LHCN-M2 (cell line): ENCODE data around the gene AVPR2. TPM values are rescaled to one million over a fixed set of nuclear protein-coding genes. Genes with fewer than 3 reads are reported as not detected.

Experiments
- DNase-seq: peaks from one replicate; pipeline ENCODE4 v3.0.0-alpha.2; 2012; ENCODE audit warnings: low read depth
- total RNA-seq: library from RNA; depleted of rRNA; stranded (reverse); fragments of >200 nt; gene quantifications from 2 replicates; pipeline ENCODE4 v1.2.3, GENCODE V29; 2014

Gene AVPR2
- total RNA-seq, 1 experiment from 2014 or later, result not detected

GRCh38 chrX:153932220-153932915 lies 27.9 kb downstream of the AVPR2 start:
- DNase-seq, result no peak

GRCh38 chrX:153933748-153934147 lies 29.3 kb downstream of the AVPR2 start:
- DNase-seq, result peak; percentile 22

- DNase-seq, result no peak
These were observed 29.8 kb downstream of the AVPR2 start for GRCh38 chrX:153934148-153934761.

GRCh38 chrX:153934762-153935325 lies 30.4 kb downstream of the AVPR2 start, which contains the start of gene NAA10:
Gene NAA10 (minus strand): TSS chrX:153935037. CDS start chrX:153934904, 133 bp downstream.
- peak; percentile 61 for DNase-seq

GRCh38 chrX:153935326-153935851 lies 30.9 kb downstream of the AVPR2 start:
- DNase-seq, result no peak

- no peak for DNase-seq
These were observed 32.6 kb downstream of the AVPR2 start for GRCh38 chrX:153937056-153937455.

GRCh38 chrX:153938226-153938786 lies 33.8 kb downstream of the AVPR2 start:
- no peak for DNase-seq

GRCh38 chrX:153939573-153939972 lies 35.1 kb downstream of the AVPR2 start:
- no peak for DNase-seq

- DNase-seq, result no peak
These were observed 37.1 kb downstream of the AVPR2 start for GRCh38 chrX:153941336-153942252.

GRCh38 chrX:153944140-153944799 lies 39.8 kb downstream of the AVPR2 start, which contains the start of gene RENBP:
Gene RENBP (minus strand): TSS chrX:153944643. CDS start chrX:153944610, 33 bp downstream.
- DNase-seq, result no peak

- DNase-seq, result no peak
These were observed 40.3 kb downstream of the AVPR2 start for GRCh38 chrX:153944800-153945150.

- DNase-seq, result no peak
These were observed 41.8 kb downstream of the AVPR2 start for GRCh38 chrX:153945956-153946943.

GRCh38 chrX:153947009-153947769 lies 42.7 kb downstream of the AVPR2 start:
- peak; percentile 68 for DNase-seq

GRCh38 chrX:153948002-153948466 lies 43.6 kb downstream of the AVPR2 start:
- DNase-seq, result no peak

GRCh38 chrX:153948847-153949805 lies 44.7 kb downstream of the AVPR2 start:
- no peak for DNase-seq

GRCh38 chrX:153950127-153950526 lies 45.7 kb downstream of the AVPR2 start:
- no peak for DNase-seq

GRCh38 chrX:153951683-153952372 lies 47.4 kb downstream of the AVPR2 start:
- no peak for DNase-seq
